GM19438 (cell line): Measurements from ENCODE around the gene PHYH.
"Not testable (repeated sequence)": the region's sequence is repeated elsewhere in the genome, so short reads cannot be mapped to it uniquely, and the experiment has no call there.

ENCODE experiments used
- ATAC-seq: cut with Tn5 transposase; IDR thresholded peaks from one replicate; pipeline ENCODE4 v1.9.1; 2021; ENCODE audit warnings: low read depth; ENCODE audit not compliant: unreplicated experiment

PHYH gene

DNA sequence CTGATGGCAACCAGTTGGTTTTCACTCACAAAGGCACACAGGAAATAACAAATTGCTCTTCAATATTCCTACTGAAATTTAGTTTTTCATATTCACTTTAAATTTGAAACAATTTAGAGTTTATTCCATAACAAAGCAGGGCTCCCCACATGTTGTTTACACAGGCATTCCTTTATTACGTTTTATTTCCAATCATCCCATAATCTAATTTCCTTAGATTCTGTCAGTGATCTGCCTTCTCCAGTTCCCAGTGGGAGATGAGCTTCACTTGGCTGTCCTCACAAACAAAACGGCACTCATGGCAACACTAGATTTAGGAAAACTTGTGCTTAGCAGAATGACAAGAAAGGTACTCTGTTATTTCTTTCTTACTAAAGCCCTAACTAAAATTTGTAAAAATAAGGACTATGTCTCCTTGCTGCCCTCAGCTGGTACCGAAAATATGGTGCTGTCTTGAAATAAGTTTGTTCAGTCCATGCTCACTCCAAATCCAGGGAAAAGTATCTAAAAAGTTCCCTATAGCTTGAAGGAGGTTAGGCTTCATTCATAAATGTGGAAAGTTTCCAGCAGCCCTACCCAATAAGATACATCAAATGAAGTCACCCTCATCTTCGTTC lies 23.0 kb downstream of the PHYH start:
- ATAC-seq: no peak

DNA sequence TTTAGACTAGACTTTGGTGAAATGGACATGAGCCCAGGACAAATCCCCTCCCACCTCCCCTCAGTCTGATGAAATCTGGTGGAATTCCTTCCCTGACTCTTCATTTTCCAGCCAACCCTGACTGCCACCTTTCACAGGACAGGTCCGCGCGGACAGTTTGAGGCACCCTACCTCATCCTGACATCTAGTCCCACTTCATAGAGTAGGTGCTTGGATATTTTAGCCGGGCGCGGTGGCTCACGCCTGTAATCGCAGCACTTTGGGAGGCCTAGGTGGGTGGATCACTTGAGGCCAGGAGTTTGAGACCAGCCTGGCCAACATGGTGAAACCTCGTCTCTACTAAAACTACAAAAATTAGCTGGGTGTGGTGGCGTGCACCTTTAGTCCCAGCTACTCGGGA lies 23.7 kb downstream of the PHYH start:
- not testable (repeated sequence) for ATAC-seq

DNA sequence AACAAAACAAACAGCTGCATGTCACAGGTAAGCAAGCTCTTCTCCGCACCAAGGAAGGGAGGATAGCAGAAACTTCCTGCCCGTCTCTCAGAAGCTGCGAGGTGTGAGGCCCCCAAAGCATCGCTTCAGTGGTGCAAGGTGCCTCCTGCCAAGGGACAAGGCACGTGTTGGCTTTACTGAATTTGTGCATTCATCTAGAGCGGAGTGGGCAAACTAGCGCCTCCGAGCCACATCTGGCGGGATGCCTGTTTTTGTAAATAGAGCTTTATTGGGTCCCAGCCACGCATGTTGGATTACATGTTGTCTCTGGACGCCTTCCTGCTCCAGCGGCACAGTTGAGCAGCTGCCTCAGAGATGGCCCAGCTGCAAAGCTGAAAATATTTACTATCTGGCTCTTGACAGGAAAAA lies 27.7 kb downstream of the PHYH start:
- ATAC-seq: peak; percentile 47

DNA sequence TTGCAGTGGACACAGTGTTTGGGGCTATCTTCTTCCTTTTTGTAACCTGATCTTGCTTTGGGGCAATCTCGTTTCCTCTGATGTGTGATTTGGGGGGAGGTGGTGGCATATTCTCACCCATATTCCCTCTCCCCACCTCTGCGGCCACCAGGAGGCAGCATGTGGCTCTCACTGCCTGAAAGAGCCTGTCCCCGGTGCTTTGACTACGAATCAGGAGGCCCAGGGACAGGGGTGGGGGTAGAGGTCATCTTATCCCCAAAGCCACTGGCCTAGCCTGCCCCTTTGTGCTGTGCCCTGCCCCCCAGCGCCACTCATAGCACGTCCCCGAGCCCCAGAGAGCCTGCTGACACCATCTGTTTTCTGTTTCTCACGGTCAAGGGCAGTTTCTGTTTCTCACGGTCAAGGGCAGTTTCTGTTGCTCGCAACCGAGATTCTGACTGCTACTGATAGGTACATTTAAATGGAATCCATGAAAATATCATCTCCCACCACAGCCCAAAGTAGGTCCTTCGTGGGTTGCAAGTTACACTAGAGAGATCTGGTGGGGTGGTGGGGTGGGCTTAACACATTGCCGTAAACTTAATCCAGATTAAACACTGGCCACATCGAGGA lies 28.2 kb downstream of the PHYH start:
- ATAC-seq: peak; percentile 84

DNA sequence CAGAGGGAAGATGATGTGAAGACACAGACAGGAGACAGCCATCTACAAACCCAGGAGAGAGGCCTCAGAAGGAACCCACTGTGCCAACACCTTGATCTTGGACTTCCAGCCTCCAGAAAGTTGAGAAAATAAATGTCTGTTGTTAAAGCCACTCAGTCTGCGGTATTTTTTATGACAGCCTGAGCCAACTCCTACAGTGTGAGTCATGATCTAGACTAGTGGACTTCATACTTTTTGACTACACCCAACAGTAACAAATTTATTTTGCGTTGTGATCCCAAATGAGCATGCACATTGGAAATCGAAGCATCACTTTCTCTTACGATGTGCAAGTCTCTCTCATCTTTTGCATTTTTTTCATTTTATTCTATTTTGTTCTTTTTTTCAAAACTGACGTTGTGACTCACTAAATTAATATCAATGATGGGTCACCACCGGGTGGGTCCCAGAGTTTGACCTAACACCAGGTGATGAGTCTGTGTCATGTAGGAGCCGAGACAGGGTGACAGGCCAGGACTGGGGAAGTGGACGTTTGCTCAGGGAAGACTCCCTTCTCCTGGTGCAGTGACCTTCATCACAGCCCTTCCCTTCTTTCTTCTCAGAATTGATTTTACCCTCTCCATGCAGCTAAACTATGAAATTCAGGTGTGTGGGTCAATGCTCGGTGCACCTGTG lies 28.9 kb downstream of the PHYH start:
- no peak for ATAC-seq

DNA sequence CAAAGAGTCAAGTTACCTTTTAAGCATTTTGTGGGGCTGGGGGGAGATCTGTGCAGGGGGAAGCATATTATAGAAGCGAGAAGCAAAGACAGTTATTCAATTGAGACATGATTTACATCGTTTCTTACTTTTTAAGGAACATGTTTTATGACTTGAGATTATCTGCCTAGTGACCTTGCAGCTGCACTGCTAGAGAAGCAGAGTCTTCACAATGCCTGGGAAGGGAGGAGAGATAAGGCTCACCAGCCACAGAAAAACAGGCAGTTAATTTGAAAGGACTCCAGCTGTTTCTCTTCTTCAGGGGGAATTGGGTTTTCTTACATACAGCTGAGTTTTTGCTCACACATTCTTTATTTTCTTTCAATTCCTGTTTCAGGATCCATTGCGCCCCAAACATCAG lies 31.0 kb downstream of the PHYH start:
- ATAC-seq: no peak

DNA sequence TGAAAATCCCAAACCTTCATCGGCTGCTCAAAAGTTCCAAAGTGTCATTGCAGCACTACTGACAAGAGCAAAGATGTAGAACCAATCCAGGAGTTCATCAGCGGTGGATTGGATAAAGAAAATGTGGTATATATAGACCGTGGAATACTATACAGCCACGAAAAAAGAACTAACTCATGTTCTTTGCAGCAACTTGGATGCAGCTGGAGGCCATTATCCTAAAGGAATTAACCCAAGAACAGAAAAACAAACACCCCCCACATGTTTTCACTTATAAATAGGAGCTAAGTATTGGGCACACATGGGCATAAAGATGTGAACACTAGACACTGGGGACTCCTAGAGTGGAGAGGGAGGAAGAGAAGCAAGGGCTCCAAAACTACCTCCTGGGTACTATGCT lies 31.6 kb downstream of the PHYH start:
- ATAC-seq: no peak

DNA sequence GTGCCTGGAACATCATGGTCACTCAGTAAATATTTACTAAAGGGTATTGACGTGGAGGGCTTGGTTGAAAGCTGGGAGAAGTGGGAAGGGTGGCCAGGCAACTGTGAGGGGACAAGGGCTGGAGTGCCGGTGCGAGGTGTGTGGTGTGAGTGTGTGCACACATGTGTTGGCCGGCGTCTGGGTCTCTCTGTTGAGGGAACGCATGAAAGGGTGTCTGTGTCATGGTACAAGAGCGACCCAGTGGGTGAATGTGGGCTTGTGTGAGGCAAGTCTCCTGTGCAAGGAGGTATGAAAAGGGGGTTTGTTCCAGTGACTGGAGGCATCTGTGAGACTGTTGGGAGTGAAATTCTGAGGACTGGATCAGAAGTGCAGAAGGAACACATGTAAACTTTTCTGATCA lies 36.3 kb downstream of the PHYH start:
- no peak for ATAC-seq

DNA sequence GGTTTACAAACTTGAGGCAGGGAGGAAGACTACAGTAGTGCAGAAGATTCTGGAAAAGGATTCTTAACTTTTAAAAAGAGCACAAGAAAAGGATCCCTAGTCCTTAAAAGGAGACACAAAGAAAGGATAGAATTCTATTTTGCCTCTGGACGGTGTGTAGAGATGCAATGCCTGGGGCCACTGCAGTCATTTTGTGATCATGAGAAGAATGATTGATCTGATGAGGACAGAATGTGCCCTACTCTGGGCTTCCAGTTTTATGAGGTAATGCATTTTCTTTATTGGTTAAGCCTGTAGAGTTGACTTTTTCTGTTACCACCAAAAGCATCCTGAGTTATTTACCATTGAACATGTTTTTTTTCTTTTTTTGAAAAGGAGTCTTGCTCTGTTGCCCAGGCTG lies 37.4 kb downstream of the PHYH start:
- ATAC-seq: no peak

DNA sequence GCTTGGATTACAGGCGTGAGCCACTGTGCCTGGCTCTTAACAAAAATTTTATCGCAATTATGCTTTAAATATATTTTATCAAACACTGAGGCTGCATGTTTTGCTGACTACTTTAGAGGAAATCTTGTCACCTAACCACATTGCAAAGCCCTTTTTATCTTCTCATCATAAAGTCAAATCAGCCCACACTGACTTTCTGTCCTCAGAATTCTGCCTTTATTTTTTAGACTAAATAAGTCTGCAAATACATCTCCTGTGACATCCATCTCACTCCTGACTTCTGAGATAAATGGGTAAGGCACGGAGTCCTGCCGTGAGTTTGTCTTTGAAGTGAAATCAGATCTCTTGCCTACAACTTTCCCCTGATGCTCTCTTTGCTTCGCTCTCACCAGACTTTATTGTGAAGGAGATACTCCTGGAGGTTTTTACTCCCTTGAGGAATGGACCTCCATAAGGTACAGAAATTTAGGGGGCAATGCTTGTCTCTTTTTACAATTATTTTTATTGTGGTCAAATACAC lies 42.2 kb downstream of the PHYH start:
- no peak for ATAC-seq

DNA sequence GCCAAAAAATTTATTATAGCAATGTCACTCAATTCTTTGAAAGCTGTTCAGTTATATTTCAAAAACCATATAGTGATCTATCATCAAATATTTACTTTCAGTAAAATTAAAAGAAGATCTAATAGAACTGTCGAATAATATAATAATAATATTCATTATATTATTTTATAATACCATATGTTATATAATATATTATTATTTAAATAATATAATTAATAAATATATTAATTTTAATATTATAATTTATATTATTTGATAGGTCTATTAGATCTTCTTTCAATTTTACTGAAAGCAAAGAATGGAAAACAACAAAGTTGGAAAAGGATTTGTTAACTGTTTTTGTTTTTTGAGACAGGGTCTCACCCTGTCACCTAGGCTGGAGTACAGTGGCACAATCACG lies 43.2 kb downstream of the PHYH start:
- ATAC-seq: no peak

DNA sequence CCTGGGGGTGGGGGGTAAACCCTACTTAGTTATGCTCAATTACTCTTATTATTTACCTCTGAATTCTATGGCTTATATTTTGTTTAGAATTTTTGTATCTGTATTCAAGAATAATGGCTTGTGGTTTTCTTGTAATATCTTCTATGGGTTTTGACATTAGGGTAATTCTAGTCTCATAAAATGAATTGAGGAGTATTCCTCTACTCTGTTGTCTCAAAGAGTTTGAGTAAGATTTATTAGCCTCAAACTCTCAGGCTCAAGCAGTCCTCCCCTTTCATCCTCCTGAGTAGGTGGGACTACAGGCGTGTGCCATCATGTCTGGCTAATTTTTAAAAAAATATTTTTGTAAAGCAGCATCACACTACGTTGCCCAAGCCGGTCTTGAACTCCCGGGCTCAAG lies 46.1 kb downstream of the PHYH start:
- ATAC-seq: no peak

DNA sequence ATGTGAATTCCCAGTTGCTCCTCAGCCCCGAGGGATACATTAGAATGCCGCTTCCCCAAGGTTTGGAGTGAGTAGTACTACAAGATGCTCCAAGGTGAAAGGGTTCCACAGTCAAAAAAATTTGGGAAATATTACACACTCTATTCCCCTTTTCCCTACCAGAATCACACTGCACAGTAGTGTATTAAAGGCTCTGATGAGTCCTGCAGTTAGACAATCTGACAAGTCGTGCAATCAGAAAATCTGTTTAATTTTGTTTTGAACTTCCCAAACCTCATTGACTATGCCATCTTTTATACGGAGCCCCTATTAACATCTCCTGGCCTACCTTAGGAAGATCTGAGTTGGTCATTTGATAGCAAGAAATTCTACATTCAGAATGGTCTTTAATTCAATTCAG lies 52.1 kb downstream of the PHYH start:
- no peak for ATAC-seq

DNA sequence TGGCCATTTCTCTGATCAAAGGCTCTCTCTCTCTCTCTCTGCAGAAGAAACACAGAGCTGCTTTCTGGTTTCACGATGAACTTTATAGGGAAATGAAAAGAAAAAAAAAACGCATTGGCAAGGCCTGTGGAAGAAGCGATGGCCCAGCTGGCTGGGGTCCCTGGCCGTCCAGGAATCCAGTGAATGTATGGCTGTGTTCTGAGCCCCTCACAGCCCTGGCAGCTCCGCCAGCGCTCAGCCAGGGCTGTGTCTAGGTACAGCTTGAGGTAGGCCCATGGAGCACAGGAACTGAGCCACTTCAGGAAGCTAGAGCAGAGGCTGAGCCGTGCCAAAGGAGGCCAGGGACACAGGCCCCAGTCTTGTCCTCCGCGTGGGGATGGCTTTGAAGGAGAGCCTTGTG lies 52.6 kb downstream of the PHYH start:
- no peak for ATAC-seq

DNA sequence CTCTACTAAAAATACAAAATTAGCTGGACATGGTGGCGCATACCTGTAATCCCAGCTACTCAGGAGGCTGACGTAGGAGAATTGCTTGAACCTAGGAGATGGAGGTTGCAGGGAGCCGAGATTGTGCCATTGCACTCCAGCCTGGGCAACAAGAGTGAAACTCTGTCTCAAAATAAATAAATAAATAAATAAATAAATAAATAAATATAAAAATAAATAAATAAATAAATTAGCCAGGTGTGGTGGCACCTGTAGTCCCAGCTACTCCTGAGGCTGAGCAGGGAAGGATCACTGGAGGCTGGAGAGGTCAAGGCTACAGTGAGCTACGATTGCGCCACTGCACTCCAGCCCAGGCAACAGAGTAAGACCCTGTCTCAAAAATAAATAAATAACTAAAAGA lies 57.6 kb downstream of the PHYH start:
- ATAC-seq: not testable (repeated sequence)

DNA sequence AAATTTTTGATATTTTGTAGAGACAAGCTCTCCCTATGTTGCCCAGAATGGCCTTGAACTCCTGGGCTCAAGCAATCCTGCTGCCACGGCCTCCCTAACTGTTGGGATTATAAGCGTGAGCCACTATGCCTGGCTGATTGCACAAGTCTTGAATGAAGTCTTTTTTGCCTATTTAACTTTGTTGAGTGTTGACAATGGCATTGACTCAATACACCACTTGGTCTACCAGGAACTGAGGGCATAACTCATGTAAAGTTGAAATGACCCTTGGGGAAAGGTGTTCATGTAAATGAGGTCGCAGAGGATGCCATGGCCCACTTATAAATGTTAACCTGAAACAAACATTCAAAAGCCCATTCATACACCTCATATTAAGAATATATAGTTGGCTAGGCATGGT lies 58.3 kb downstream of the PHYH start:
- ATAC-seq: no peak

DNA sequence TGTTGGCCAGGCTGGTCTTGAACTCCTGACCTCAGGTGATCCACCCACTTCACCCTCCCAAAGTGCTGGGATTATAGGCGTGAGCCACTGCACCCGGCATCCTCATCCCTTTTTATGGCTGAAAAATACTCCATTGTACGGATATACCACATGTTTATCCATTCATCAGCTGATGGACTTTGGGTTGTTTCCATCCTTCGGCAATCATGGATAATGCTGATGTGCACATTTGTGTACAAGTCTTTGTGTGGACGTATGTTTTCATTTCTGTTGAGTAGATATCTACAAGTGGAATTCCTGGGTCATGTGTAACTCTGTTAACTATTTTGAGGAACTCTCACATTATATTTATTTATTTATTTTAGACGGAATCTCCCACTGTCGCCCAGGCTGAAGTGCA lies 59.9 kb downstream of the PHYH start:
- no peak for ATAC-seq

DNA sequence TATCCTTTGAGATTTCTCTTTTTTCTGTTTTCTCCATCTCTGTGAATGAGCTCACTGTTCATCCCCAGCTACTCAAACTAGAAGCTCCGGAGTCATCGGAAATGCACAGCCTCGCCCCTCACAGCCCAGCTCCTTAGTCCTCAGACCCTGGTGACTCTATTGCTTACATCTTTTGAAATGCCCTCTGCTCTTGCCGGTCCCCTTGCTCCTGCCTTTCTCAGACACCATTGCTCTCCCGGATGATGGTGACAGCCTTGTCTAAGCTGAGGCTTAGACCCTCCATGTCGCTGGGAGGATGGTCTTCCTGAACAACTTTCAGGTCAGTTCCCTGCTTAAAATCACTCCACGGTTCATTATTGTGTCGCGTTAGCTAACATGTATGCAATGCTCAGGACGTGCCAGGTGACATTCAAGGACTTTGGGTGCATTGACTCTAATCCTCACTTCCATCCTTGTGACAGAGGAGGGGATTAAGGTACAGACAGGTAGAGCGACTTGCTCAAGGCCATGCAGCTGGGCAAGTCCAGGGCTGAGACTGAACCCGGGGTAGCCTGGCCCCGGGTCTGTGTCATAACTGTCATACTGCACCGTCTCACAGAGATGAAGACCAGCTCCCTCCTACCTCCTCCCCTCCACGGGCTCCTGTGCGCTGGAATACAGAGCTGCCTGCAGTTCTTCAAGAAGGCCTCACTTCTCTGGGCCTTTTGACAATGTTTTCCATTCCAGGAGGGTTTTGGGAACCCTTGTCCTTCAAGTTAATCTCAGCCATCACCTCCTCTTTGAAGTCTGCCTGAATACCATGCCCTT lies 61.4 kb downstream of the PHYH start:
- no peak for ATAC-seq

DNA sequence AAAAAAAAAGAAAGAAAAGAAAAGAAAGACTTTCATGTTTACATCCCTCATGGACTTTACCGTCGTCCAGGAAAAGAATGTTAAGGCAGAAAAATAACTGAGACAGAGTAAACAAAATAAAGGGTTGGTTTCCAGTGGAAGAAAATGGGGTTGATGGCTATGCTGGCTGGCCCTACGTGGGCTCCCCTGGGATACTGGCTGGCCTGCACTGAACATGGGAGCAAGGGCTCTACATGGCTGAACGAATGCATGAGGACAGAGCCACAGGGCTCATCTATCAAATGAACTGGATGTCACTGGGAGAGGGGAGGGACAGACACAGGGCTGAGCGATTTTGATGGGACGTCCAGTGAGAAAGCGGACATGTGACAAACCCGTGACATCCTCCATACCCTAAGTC lies 63.2 kb downstream of the PHYH start:
- ATAC-seq: no peak

DNA sequence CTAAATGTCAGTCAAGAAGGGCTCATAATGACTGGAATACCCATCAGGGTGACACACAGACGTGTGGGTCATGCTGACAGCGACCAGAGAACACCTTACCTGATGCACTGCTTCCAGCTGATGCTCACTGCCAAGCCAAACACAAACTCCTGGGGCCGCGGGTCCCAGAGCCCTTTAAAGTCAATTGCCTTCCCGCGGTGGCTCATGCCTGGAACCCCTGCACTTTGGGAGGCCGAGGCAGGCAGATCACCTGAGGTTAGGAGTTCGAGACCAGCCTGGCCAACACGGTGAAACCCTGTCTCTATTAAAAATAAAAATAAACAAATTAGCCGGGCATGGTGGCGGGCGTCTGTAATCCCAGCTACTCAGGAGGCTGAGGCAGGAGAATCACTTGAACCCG lies 65.1 kb downstream of the PHYH start:
- not testable (repeated sequence) for ATAC-seq

DNA sequence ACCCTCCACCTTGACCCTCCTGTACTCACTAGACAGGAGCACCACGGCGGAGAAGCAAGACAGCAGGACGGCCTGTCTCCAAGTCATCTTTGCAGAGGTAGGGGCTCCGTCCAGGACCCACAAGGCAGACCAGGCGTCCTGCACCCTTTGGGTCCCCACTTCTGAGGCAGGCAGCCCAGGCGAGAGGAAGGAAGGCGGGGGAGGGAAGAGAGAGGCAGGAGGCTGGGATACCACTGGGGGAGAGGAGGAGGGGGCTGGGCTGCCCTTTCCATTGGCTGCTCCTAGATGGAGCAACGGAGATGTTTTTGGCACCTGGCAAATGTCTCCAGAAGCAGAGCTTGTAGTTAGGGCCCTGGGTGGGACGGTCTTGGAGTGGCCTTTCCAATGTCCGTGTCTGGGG lies 65.7 kb downstream of the PHYH start, which contains the start of gene UCMA:
UCMA (minus strand) TSS at position 203 of the 400 bp plus-strand sequence; CDS start at position 87, 116 bp downstream.
- no peak for ATAC-seq
